Measurements from ENCODE around the gene LTF.

LTF gene

GRCh38 chr3:46464326-46465195, at the start of gene LTF:
Gene LTF, minus strand, starts transcription at chr3:46464905. Its CDS starts 38 bp downstream, at chr3:46464867.
- H3K9me3 Mint-ChIP-seq = no peaks in the 10 kb centered on the region
- H3K27me3 Mint-ChIP-seq (ENCODE audit: low read depth) = peaks cover 60% of the 10 kb centered on the region
- H3K36me3 Mint-ChIP-seq (ENCODE audit: low read depth) = no peaks in the 10 kb centered on the region
- no peak within 1 kb of the TSS for H3K4me3 Mint-ChIP-seq
- H3K27ac Mint-ChIP-seq = no peak within 1 kb of the TSS
- H3K4me1 Mint-ChIP-seq (ENCODE audit: low read depth) = no peaks in the 10 kb centered on the region
- no peak for DNase-seq (ENCODE audit: low spot score)

DNA sequence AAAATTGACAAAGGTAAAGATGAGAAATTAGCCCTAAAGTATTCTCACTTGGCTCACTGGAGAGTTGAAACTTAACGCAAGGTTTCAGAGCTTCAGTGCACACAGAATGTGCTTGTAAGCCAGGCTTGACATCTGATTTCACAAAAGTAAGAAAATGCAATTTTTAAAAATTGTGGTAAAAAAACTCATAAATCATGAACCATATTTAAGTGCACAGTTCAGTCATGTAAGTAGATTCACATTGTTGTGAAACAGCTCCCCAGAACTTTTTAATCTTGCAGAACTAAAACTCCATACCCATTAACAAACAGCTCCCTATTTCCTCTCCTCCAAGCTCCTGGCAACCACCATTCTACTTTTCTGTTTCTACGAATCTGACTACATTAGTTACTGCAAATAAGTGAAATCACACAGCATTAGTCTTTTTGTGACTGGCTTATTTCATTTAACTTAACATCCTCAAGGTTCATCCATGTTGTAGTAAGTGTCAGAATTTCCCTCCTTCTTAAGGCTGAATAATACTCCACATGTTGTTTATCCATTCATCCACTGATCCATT, 47.6 kb upstream of the LTF start:
- Mint-ChIP-seq H3K4me3 (no peak overlapping the region), H3K4me1 (ENCODE audit: low read depth) (no peaks in the 10 kb centered on the region), H3K27me3 (ENCODE audit: low read depth) (peaks cover 36% of the 10 kb centered on the region), H3K36me3 (ENCODE audit: low read depth) (no peaks in the 10 kb centered on the region), H3K9me3 (no peaks in the 10 kb centered on the region), H3K27ac (no peak overlapping the region)
- no peak for DNase-seq (ENCODE audit: low spot score)

DNA sequence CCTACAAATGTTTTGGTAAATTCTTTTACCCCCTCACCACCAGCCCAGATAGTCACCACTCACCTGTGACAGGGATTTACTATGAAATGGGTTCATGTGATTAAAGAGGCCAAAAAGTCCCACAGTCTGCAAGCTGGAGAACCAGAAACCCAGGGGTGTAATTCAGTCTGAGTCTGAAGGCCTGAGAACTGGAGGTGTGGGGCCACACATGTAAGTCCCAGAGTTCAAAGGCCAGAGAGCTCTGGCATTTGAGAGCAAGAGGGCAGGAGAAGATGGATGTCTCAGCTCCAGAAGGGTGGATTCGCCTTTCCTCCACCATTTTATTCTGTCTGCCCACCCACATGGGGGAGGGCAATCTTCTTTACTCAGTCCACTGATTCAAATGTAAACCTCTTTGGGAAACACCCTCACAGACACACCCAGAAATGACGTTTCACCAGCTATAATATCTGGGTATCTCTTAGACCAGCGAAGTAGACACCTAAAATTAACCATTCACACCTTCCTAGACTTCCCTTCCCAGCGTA, 45.0 kb upstream of the LTF start:
- DNase-seq (ENCODE audit: low spot score) = no peak
- no peak overlapping the region for H3K27ac Mint-ChIP-seq
- H3K27me3 Mint-ChIP-seq (ENCODE audit: low read depth) = peaks cover 39% of the 10 kb centered on the region
- no peak overlapping the region for H3K4me3 Mint-ChIP-seq
- H3K4me1 Mint-ChIP-seq (ENCODE audit: low read depth) = peaks cover 7% of the 10 kb centered on the region
- no peaks in the 10 kb centered on the region for H3K36me3 Mint-ChIP-seq (ENCODE audit: low read depth)
- H3K9me3 Mint-ChIP-seq = no peaks in the 10 kb centered on the region

GRCh38 chr3:46508850-46509591, 44.3 kb upstream of the LTF start:
- no peak for DNase-seq (ENCODE audit: low spot score)
- no peaks in the 10 kb centered on the region for H3K36me3 Mint-ChIP-seq (ENCODE audit: low read depth)
- H3K27ac Mint-ChIP-seq = no peak overlapping the region

DNA sequence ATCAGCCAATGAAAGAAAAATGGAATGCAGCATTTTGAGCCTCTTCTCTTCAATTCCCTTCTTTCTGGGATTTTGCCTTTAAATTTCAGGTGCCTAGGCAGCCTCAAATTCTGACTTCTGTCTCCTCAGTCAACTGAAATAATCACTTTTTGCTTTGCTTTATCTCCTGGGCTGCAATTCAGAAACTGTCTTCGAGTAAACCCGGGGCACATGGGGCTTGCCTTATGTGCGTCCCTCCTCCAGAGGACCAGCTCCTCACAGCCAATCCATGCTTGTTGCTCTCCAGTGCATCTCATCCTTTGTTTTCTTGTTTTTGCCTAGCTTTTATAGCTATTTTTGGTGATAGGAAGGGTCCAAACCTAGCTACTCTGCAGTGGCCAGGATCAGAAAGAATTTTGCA, 41.8 kb upstream of the LTF start:
- Mint-ChIP-seq H3K9me3 (no peaks in the 10 kb centered on the region), H3K27ac (no peak overlapping the region), H3K4me1 (ENCODE audit: low read depth) (peaks cover 12% of the 10 kb centered on the region), H3K36me3 (ENCODE audit: low read depth) (no peaks in the 10 kb centered on the region), H3K27me3 (ENCODE audit: low read depth) (peaks cover 22% of the 10 kb centered on the region), H3K4me3 (no peak overlapping the region)
- DNase-seq (ENCODE audit: low spot score) = no peak

More at GRCh38 chr3:46508850-46509591, 44.3 kb upstream of the LTF start:
- Mint-ChIP-seq H3K9me3 (no peaks in the 10 kb centered on the region), H3K4me1 (ENCODE audit: low read depth) (peaks cover 9% of the 10 kb centered on the region), H3K4me3 (no peak overlapping the region), H3K27me3 (ENCODE audit: low read depth) (peaks cover 36% of the 10 kb centered on the region)

- Mint-ChIP-seq H3K4me1 (ENCODE audit: low read depth) (peaks cover 12% of the 10 kb centered on the region), H3K27me3 (ENCODE audit: low read depth) (peaks cover 16% of the 10 kb centered on the region), H3K36me3 (ENCODE audit: low read depth) (no peaks in the 10 kb centered on the region), H3K9me3 (no peaks in the 10 kb centered on the region), H3K4me3 (no peak overlapping the region), H3K27ac (no peak overlapping the region)
- DNase-seq (ENCODE audit: low spot score) = no peak
These were observed 41.2 kb upstream of the LTF start for GRCh38 chr3:46505953-46506352.

DNA sequence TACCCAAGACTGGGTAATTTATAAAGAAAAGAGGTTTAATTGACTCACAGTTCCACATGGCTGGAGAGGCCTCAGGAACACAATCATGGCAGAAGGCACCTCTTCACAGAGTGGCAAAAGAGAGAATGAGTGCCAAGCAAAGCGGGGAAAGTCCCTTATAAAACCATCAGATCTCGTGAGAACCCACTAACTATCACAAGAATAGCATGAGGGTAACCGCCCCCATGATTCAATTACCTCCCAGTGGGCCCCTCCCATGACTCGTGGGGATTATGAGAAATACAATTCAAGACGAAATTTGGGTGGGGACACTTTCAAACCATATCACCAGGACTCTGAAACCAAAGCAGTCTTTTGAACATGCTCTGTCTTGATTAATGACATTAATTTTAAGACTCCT, 40.1 kb upstream of the LTF start:
- no peaks in the 10 kb centered on the region for H3K9me3 Mint-ChIP-seq
- H3K4me3 Mint-ChIP-seq = no peak overlapping the region
- no peaks in the 10 kb centered on the region for H3K36me3 Mint-ChIP-seq (ENCODE audit: low read depth)
- H3K4me1 Mint-ChIP-seq (ENCODE audit: low read depth) = peaks cover 14% of the 10 kb centered on the region
- peak; percentile 21 for DNase-seq (ENCODE audit: low spot score)
- peaks cover 10% of the 10 kb centered on the region for H3K27me3 Mint-ChIP-seq (ENCODE audit: low read depth)
- no peak overlapping the region for H3K27ac Mint-ChIP-seq

GRCh38 chr3:46503200-46503874, 38.6 kb upstream of the LTF start:
- Mint-ChIP-seq H3K4me1 (ENCODE audit: low read depth) (peaks cover 14% of the 10 kb centered on the region), H3K4me3 (peak overlapping the region; percentile 3), H3K27ac (no peak overlapping the region), H3K27me3 (ENCODE audit: low read depth) (peaks cover 3% of the 10 kb centered on the region), H3K9me3 (no peaks in the 10 kb centered on the region), H3K36me3 (ENCODE audit: low read depth) (no peaks in the 10 kb centered on the region)
- DNase-seq (ENCODE audit: low spot score) = no peak

- no peaks in the 10 kb centered on the region for H3K36me3 Mint-ChIP-seq (ENCODE audit: low read depth)
- no peak overlapping the region for H3K27ac Mint-ChIP-seq
- peaks cover 2% of the 10 kb centered on the region for H3K27me3 Mint-ChIP-seq (ENCODE audit: low read depth)
- no peaks in the 10 kb centered on the region for H3K9me3 Mint-ChIP-seq
- no peak overlapping the region for H3K4me3 Mint-ChIP-seq
- no peak for DNase-seq (ENCODE audit: low spot score)
- peaks cover 16% of the 10 kb centered on the region for H3K4me1 Mint-ChIP-seq (ENCODE audit: low read depth)
These were observed 37.0 kb upstream of the LTF start for GRCh38 chr3:46501702-46502101.

DNA sequence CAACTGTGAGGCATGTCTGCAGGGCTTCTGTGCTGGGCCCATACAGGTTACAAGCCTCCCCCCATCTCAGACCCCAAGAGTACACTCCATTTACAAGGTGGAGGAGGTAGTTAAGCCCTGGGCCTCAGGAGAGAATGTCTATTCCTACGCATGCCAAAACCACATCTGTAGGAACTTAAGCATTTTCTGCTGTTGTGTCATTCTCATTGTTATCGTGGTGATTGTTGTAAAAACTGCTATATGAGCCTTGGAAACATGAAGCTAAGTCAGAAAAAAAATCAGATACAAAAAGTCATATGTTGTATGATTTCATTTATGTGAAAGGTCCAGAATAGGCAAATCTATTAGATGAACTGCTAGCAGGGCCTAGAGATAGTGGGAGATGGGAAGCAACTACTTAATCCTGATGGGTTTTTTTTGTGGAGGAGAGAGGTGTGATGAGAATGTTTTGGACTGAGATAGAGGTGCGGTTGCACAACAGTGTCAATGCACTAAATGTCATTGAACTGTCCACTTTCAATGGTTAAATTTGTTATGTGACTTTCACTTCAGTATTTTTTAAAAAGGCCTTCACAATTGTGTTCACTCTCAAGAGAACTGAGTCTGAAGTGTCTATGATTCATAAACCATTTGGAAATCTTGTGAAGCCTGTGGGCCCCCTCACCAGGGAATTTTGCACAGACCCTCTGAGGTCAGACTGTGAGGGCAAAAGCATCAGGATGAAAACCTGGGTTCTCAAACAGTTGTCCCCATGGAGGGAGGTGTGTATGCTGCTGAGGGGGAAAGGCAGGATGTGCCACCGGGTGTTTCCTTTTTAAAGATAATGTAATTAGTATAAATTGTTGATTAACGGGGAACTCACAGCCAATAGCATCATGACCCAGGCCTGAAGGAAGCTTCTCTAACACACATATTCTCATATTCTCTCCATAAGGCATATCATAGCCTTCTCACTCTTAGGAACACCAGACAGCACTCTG, 36.2 kb upstream of the LTF start:
- H3K36me3 Mint-ChIP-seq (ENCODE audit: low read depth) = no peaks in the 10 kb centered on the region
- H3K9me3 Mint-ChIP-seq = no peaks in the 10 kb centered on the region
- H3K4me1 Mint-ChIP-seq (ENCODE audit: low read depth) = peaks cover 16% of the 10 kb centered on the region
- DNase-seq (ENCODE audit: low spot score) = no peak
- no peak overlapping the region for H3K27ac Mint-ChIP-seq
- no peak overlapping the region for H3K4me3 Mint-ChIP-seq
- H3K27me3 Mint-ChIP-seq (ENCODE audit: low read depth) = no peaks in the 10 kb centered on the region

GRCh38 chr3:46498916-46499519, 34.3 kb upstream of the LTF start:
- Mint-ChIP-seq H3K27me3 (ENCODE audit: low read depth) (no peaks in the 10 kb centered on the region), H3K36me3 (ENCODE audit: low read depth) (no peaks in the 10 kb centered on the region), H3K4me1 (ENCODE audit: low read depth) (peaks cover 7% of the 10 kb centered on the region), H3K9me3 (no peaks in the 10 kb centered on the region), H3K4me3 (no peak overlapping the region), H3K27ac (no peak overlapping the region)
- no peak for DNase-seq (ENCODE audit: low spot score)

DNA sequence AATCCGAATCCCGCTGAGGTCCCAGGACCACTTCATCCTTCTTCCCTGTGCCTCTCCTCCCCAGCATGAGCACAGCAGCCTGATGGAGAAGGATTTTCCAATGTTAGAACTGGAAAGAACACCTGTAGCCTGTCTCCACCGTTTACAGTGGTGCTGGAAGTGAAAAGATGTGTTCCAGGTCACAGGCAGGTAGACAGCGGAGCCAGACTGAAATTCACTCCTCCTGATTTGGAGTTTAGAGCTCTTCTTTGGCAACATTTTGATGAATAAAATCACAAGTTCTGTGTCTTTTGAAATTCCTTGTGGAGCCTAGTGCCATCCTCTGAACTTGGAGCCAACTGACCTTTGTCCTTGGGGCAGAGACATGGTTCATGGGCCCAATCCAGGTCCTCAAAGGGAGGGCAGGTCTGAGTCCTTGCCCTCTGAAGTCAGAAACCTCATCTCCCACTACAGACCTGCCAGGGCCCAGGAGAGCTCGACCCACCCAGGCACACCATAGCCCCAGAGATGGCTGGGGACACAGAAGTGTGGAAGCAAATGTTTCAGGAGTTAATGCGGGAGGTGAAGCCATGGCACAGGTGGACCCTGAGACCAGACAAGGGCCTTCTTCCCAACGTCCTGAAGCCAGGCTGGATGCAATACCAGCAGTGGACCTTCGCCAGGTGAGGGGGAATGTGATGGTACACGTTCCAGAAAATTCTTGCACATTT, 33.0 kb upstream of the LTF start, which contains the start of gene RTP3:
RTP3 (plus strand) TSS at position 421 of the 710 bp plus-strand sequence; CDS start at position 508, 87 bp downstream.
- Mint-ChIP-seq H3K27me3 (ENCODE audit: low read depth) (no peaks in the 10 kb centered on the region), H3K27ac (no peak within 1 kb of the TSS), H3K36me3 (ENCODE audit: low read depth) (no peaks in the 10 kb centered on the region), H3K9me3 (no peaks in the 10 kb centered on the region), H3K4me1 (ENCODE audit: low read depth) (peaks cover 3% of the 10 kb centered on the region), H3K4me3 (no peak within 1 kb of the TSS)
- DNase-seq (ENCODE audit: low spot score) = no peak
